Suppressor macrophage treated with lipopolysaccharide for 4 hours (primary cell): ENCODE measurements around the gene GPR3.
"Not testable (repeated sequence)": the region's sequence is repeated elsewhere in the genome, so short reads cannot be mapped to it uniquely, and the experiment has no call there.

ENCODE experiments used
- DNase-seq: peaks from one replicate; pipeline ENCODE4 v3.0.0-alpha.2; 2020

The GPR3 gene

GRCh38 chr1:27430903-27431600, 38.6 kb downstream of the GPR3 start:
- DNase-seq, result peak; percentile 58

- DNase-seq, result no peak
Observed at GRCh38 chr1:27431601-27431940, 39.1 kb downstream of the GPR3 start.

- DNase-seq, result not testable (repeated sequence)
Observed at GRCh38 chr1:27432725-27433124, 40.3 kb downstream of the GPR3 start.

GRCh38 chr1:27433706-27434105, 41.3 kb downstream of the GPR3 start:
- DNase-seq, result no peak

- peak; percentile 93 for DNase-seq
Observed at GRCh38 chr1:27435566-27436203, 43.3 kb downstream of the GPR3 start.

- peak; percentile 92 for DNase-seq
Observed at GRCh38 chr1:27436204-27437159, 44.1 kb downstream of the GPR3 start.

GRCh38 chr1:27438621-27439061, 46.2 kb downstream of the GPR3 start:
- peak; percentile 83 for DNase-seq

GRCh38 chr1:27439150-27439549, 46.7 kb downstream of the GPR3 start:
- DNase-seq, result no peak

- no peak for DNase-seq
Observed at GRCh38 chr1:27444632-27445031, 52.2 kb downstream of the GPR3 start.
